Measurements from ENCODE around the gene ANTXR2.

ANTXR2 gene

GRCh38 chr4:80099671-80100070 is 26.6 kb upstream of the ANTXR2 start:
- H3K4me3 ChIP-seq (ENCODE audit: low read depth, low read length) = no peak overlapping the region

GRCh38 chr4:80098635-80099034 is 25.6 kb upstream of the ANTXR2 start:
- TF ChIP-seq CTCF (IDR thresholded peaks at IDR 0.05; ENCODE audit: control insufficient read depth, extremely low read depth, insufficient read depth) = no peak

More at GRCh38 chr4:80099671-80100070, 26.6 kb upstream of the ANTXR2 start:
- no peak for DNase-seq (ENCODE audit: low read depth)
- no peak for TF ChIP-seq CTCF (IDR thresholded peaks at IDR 0.05; ENCODE audit: control insufficient read depth, extremely low read depth, insufficient read depth)

GRCh38 chr4:80097400-80098177 is 24.6 kb upstream of the ANTXR2 start:
- TF ChIP-seq CTCF (IDR thresholded peaks at IDR 0.05; ENCODE audit: control insufficient read depth, extremely low read depth, insufficient read depth) = no peak
- no peak overlapping the region for H3K4me3 ChIP-seq (ENCODE audit: low read depth, low read length)
- DNase-seq (ENCODE audit: low read depth) = no peak

More at GRCh38 chr4:80098635-80099034, 25.6 kb upstream of the ANTXR2 start:
- H3K4me3 ChIP-seq (ENCODE audit: low read depth, low read length) = no peak overlapping the region
- no peak for DNase-seq (ENCODE audit: low read depth)

GRCh38 chr4:80096175-80096850 is 23.3 kb upstream of the ANTXR2 start:
- TF ChIP-seq CTCF (IDR thresholded peaks at IDR 0.05; ENCODE audit: control insufficient read depth, extremely low read depth, insufficient read depth) = no peak
- DNase-seq (ENCODE audit: low read depth) = no peak
- H3K4me3 ChIP-seq (ENCODE audit: low read depth, low read length) = no peak overlapping the region

GRCh38 chr4:80094191-80094590 is 21.2 kb upstream of the ANTXR2 start:
- no peak for TF ChIP-seq CTCF (IDR thresholded peaks at IDR 0.05; ENCODE audit: control insufficient read depth, extremely low read depth, insufficient read depth)
- DNase-seq (ENCODE audit: low read depth) = no peak
- H3K4me3 ChIP-seq (ENCODE audit: low read depth, low read length) = no peak overlapping the region

GRCh38 chr4:80093563-80093962 is 20.5 kb upstream of the ANTXR2 start:
- no peak for TF ChIP-seq CTCF (IDR thresholded peaks at IDR 0.05; ENCODE audit: control insufficient read depth, extremely low read depth, insufficient read depth)
- H3K4me3 ChIP-seq (ENCODE audit: low read depth, low read length) = no peak overlapping the region
- no peak for DNase-seq (ENCODE audit: low read depth)
